ENCODE data around the gene GPR84.

DNA sequence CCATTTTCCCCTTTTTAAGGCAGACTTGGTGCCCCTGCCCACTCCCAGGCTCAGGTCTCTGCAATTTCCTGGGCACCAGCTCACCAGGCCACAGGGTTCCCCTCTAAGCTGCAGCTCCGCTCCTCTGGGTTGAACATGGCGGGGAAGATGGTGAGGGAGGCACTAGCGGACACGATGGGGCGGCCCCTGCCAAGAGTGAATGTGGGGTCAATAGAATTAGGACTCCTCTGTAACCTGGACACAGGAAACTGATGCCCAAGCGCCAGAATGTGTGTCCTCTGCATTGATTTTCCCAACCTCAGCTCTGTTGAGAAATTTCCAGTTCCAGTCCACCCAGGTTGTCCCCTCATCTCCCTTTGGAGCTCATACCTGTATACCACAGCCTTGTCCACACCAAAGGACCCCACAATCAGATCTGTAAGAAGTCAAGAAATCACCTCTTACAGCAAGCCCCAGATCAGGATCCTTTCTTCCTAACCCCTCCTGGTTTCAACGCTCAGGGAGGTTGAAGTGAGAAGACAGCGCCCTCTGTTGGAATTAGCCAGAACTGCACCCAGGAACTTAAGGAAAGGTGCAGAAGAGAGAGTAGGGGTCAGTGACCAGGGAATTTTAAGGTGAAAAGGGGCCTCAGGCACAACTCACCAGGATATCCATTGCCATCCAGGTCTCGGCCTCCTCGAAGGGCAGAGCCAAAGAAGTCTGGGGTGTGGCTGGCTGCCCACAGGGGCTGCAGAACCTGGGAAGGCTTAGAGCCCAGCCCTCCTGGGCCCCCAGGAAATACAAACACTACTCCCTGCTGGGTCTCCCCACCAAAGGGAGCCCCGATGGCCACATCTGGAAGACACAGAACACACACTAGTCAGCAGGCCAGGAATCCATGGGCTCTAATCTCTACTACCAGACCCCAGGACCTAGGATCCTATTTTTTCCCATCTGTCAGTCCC lies 40.0 kb upstream of the GPR84 start:
- TF ChIP-seq, protein P1, sequence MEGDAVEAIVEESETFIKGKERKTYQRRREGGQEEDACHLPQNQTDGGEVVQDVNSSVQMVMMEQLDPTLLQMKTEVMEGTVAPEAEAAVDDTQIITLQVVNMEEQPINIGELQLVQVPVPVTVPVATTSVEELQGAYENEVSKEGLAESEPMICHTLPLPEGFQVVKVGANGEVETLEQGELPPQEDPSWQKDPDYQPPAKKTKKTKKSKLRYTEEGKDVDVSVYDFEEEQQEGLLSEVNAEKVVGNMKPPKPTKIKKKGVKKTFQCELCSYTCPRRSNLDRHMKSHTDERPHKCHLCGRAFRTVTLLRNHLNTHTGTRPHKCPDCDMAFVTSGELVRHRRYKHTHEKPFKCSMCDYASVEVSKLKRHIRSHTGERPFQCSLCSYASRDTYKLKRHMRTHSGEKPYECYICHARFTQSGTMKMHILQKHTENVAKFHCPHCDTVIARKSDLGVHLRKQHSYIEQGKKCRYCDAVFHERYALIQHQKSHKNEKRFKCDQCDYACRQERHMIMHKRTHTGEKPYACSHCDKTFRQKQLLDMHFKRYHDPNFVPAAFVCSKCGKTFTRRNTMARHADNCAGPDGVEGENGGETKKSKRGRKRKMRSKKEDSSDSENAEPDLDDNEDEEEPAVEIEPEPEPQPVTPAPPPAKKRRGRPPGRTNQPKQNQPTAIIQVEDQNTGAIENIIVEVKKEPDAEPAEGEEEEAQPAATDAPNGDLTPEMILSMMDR (IDR thresholded peaks at IDR 0.05): peak; percentile 78 to 94 (median 90)
- no peak for TF ChIP-seq POLR2A (IDR thresholded peaks at IDR 0.05)
